C4-2B (cell line): ENCODE data around the gene ACCSL.

Experiments used
- H3K27ac ChIP-seq: fragments of 450-650 bp; 2 replicates; pipeline ENCODE4 v1.5.1; 2017
- CTCF ChIP-seq: fragments of 450-650 bp; conservative IDR thresholded peaks from 2 replicates; pipeline ENCODE4 v1.5.1; 2017; ENCODE audit warnings: mild to moderate bottlenecking
- ZFX ChIP-seq: fragments of 450-650 bp; IDR thresholded peaks from 2 replicates; pipeline ENCODE4 v1.6.1; 2017

The ACCSL gene

GRCh38 chr11:44005063-44005701, 42.6 kb upstream of the ACCSL start:
- TF ChIP-seq ZFX (no peak), CTCF (no peak)
- no peak overlapping the region for H3K27ac ChIP-seq

GRCh38 chr11:44005956-44006355, 41.8 kb upstream of the ACCSL start:
- TF ChIP-seq ZFX = no peak
- TF ChIP-seq CTCF = no peak
- H3K27ac ChIP-seq = no peak overlapping the region

DNA sequence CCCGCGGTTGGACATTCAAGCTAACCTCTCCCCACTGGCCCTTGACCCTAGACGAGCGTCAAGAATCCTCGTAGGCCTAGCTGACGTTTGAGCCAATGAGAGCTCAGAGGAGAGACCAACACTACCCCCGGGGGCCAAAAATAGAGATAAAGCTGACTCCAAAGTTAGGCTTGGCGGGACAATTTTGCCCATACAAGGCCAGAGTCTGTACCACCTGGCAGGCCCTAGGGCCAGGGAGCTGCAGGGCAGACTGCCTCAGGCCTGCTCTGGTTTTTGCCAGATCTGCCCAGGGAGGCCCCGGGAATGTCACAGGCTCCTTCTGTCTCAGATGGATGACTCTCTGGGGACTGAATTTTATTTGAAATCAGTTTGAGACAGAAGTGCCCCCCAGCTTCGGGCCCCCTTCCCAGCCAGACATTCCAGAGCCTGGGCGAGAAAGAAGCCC, 40.8 kb upstream of the ACCSL start:
- no peak overlapping the region for H3K27ac ChIP-seq

DNA sequence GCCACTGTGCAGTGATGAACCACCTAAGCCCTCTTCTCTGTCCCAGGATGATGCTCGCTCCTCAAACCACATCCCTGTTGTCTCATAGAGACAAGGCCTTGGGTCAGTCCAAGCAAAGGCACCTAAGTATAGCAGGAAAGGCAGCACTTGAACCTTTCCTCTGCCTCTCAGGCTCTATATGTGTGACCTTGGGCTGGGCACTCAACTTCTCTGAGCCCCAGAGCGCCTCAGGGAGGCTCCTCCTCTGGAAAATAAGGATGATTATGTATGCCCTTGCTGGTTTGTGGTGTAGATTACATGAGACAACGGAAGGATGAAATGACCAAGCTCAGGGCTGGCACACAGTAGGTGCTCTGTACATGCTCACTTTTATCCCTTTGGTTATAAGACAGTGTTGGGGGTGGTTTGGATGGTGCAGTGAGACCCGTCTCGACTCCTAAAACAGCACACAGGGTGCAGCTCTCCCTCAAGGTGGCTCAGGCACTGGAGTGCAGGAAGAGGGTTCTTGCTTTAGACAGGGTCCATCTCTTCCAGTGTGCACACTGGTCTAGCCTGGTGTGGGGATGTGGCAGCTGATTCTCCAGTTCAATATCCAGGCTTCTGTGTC, 40.2 kb upstream of the ACCSL start:
- H3K27ac ChIP-seq = no peak overlapping the region
- TF ChIP-seq ZFX = no peak
- TF ChIP-seq CTCF = no peak

More for the DNA sequence above, 40.8 kb upstream of the ACCSL start:
- no peak for TF ChIP-seq ZFX
- no peak for TF ChIP-seq CTCF

DNA sequence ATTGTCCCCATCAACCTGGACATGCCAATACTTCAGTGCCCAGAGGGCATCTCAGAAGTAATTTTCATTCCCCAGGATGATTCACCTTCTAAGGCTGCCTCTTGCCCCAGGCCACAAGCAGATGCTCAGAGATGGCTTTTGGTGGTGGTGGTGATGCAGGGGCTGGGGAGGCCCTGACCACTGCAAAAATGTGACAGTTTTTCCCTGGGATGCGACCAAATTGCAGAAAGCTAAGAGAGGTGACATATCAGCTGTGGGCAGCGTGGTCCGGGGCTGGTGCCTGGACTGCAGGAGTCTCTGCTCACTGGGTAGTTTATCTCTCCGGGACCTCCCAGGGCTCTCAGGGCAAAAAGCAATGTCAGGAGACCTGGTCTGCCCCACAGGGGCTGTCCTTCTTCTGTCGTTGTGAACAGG, 39.7 kb upstream of the ACCSL start:
- no peak for TF ChIP-seq ZFX
- no peak overlapping the region for H3K27ac ChIP-seq

DNA sequence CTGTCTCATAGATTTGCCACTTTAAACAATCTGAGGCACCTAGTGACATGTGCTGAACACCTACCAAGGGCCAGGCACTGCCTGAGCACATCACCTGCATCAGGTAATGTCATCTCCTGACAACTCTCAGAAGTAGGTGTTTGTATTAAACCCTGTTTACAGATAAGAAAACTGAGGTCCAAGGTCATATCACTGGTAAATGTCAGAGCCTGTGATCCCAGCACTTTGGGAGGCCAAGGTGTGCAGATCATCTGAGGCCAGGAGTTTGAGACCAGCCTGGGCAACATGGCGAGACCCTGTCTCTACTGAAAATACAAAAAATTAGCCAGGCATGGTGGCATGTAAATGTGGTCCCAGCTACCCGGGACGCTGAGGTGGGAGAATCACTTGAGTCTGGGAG, 39.1 kb upstream of the ACCSL start:
- no peak for TF ChIP-seq ZFX
- TF ChIP-seq CTCF = no peak
- no peak overlapping the region for H3K27ac ChIP-seq

DNA sequence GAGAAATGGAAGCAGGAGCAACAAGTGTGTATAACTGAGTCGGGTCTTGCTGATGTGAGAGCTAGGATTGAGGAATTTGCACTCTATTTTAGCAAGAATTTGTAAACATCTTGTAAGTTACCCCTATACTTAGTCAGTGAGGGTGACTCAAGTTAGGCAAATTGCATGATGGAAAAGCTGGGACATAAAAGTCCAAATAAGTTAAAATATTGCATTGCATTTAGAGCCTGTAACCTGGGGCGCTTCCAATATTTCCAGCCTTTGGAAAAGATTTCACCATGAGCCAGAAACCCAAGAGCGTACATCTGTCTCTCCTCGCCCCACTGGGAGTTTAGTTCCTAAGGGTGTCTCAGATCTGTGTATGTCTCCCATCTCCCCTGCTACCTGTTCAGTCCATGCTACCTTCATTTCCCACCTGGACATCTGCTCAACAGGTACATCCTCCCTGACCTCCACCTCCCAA, 37.0 kb upstream of the ACCSL start:
- TF ChIP-seq ZFX (no peak), CTCF (no peak)
- H3K27ac ChIP-seq = no peak overlapping the region

DNA sequence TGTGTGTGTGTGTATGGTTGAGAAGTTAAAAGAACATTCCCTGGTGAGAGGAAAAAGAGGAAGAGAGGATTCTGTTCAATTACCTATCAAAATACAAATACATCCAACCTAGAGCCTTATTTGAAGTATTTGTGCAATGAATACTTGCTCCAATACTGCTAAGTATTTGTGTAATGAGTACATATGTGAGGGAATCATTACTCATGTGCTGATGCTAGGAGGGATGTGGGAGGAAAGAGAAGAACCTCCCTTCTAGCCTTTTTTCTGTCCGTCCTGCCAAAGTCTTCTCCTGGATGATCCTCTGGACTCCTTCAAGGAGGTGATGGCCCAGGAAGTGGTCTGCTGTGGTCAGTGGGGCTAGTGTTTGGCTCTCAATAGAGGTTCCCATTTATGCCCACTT, 36.0 kb upstream of the ACCSL start:
- no peak for TF ChIP-seq ZFX
- TF ChIP-seq CTCF = no peak
- H3K27ac ChIP-seq = no peak overlapping the region
